Activated naive CD4-positive, alpha-beta T cell (primary cell): ENCODE results near the gene CXCR4.

Experiments
- DNase-seq, 4 experiments: peaks; one replicate each; lab custom pipeline; 2025; lab: John Stamatoyannopoulos, UW

The CXCR4 gene

GRCh38 chr2:136117909-136118818 lies at the start of gene CXCR4:
Gene CXCR4 (minus strand): TSS chr2:136118149. CDS start chr2:136118060, 89 bp downstream.
- peak; percentile 50 to 95 (median 74) for DNase-seq

GRCh38 chr2:136164280-136164776 lies 46.4 kb upstream of the CXCR4 start:
- DNase-seq = no peak

- no peak for DNase-seq
These were observed 44.5 kb upstream of the CXCR4 start for GRCh38 chr2:136162438-136162837.

- no peak for DNase-seq
These were observed 38.5 kb upstream of the CXCR4 start for GRCh38 chr2:136156411-136156810.

- DNase-seq = no peak
These were observed 36.4 kb upstream of the CXCR4 start for GRCh38 chr2:136154384-136154783.

GRCh38 chr2:136151021-136151971 lies 33.3 kb upstream of the CXCR4 start:
- DNase-seq = no peak

GRCh38 chr2:136149011-136149410 lies 31.1 kb upstream of the CXCR4 start:
- no peak for DNase-seq

- no peak for DNase-seq
These were observed 28.6 kb upstream of the CXCR4 start for GRCh38 chr2:136146564-136146963.

GRCh38 chr2:136143603-136144451 lies 25.9 kb upstream of the CXCR4 start:
- DNase-seq = no peak

- DNase-seq = no peak
These were observed 23.7 kb upstream of the CXCR4 start for GRCh38 chr2:136141510-136142149.

- no peak for DNase-seq
These were observed 21.7 kb upstream of the CXCR4 start for GRCh38 chr2:136139631-136140030.

GRCh38 chr2:136137982-136138381 lies 20.0 kb upstream of the CXCR4 start:
- DNase-seq = no peak

GRCh38 chr2:136136931-136137330 lies 19.0 kb upstream of the CXCR4 start:
- DNase-seq = no peak

GRCh38 chr2:136135921-136136906 lies 18.3 kb upstream of the CXCR4 start:
- DNase-seq = peak in 3 of 4 experiments; percentile 12 to 65 (median 58)

- DNase-seq = no peak
These were observed 17.5 kb upstream of the CXCR4 start for GRCh38 chr2:136135462-136135861.

- peak in 2 of 4 experiments; percentile 22 to 31 for DNase-seq
These were observed 16.2 kb upstream of the CXCR4 start for GRCh38 chr2:136134126-136134525.

GRCh38 chr2:136133586-136133985 lies 15.6 kb upstream of the CXCR4 start:
- DNase-seq = no peak

GRCh38 chr2:136133176-136133575 lies 15.2 kb upstream of the CXCR4 start:
- no peak for DNase-seq

GRCh38 chr2:136132825-136133155 lies 14.8 kb upstream of the CXCR4 start:
- no peak for DNase-seq
